Coronary artery (tissue), 2 donors: ENCODE results near the gene KIF14.
"Not testable (repeated sequence)": the region's sequence is repeated elsewhere in the genome, so short reads cannot be mapped to it uniquely, and the experiment has no call there.

Experiments used
- DNase-seq: peaks from one replicate; pipeline ENCODE4 v3.0.0-alpha.2; 2017; ENCODE audit warnings: low spot score
- H3K27ac ChIP-seq, 2 donors: fragments of 200-600 bp; sonication (generic); one replicate each; pipeline ENCODE4 v1.5.1; 2016 to 2019
- H3K4me3 ChIP-seq: fragments of 200-600 bp; sonication (generic); 2 replicates; pipeline ENCODE4 v1.5.1; 2016; ENCODE audit warnings: mild to moderate bottlenecking, moderate library complexity
- TF ChIP-seq, protein P1 (sequence below): fragments of 200-600 bp; sonication (generic); IDR thresholded peaks from one replicate; pipeline ENCODE4 v1.5.1; 2019; ENCODE audit warnings: antibody characterized with exemption

The KIF14 gene

DNA sequence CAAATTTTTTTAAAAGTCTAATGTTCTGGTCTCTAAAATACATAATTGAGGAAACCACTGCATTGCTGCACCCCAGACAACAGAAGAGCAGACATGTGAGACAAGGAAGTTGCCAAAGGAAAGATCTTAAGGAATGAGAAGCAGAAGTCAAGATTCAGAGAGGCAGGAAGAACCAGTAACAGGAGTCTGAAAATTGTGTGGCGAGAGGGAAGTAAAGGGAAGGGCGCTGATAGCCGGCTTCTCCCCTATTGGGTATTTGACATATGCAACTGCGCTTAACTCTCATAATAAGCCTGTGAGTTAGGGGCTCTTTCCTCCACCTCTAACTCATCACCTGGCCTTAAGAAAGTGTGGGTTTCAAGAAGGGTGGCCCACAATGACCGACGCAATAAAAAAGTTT is 21.9 kb upstream of the KIF14 start:
- no peak for DNase-seq
- H3K27ac ChIP-seq: no peak overlapping the region
- no peak overlapping the region for H3K4me3 ChIP-seq
- TF ChIP-seq, protein P1, sequence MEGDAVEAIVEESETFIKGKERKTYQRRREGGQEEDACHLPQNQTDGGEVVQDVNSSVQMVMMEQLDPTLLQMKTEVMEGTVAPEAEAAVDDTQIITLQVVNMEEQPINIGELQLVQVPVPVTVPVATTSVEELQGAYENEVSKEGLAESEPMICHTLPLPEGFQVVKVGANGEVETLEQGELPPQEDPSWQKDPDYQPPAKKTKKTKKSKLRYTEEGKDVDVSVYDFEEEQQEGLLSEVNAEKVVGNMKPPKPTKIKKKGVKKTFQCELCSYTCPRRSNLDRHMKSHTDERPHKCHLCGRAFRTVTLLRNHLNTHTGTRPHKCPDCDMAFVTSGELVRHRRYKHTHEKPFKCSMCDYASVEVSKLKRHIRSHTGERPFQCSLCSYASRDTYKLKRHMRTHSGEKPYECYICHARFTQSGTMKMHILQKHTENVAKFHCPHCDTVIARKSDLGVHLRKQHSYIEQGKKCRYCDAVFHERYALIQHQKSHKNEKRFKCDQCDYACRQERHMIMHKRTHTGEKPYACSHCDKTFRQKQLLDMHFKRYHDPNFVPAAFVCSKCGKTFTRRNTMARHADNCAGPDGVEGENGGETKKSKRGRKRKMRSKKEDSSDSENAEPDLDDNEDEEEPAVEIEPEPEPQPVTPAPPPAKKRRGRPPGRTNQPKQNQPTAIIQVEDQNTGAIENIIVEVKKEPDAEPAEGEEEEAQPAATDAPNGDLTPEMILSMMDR: no peak

DNA sequence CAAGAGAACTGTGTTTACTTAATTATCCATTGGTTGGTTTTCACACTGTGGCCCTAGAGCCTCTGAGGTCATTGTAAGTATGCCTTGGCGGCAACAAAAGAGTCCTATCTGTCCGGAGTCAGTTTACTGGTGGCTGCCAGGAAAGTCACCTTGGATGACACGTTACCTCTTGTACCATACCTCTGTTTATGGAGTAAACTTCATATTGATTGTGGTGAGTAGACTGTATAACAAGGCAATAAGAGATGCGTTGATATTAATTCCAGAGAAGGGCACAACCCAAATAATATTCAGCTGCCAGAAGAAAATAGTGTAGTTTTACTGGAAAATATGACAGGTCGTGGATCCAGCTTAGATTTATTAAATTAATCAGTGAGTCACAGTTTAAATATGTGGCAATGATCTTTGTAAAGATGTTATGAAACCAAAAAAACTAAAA is 20.4 kb upstream of the KIF14 start:
- no peak for DNase-seq
- H3K27ac ChIP-seq: no peak overlapping the region
- TF ChIP-seq, protein P1: no peak
- H3K4me3 ChIP-seq: no peak overlapping the region

DNA sequence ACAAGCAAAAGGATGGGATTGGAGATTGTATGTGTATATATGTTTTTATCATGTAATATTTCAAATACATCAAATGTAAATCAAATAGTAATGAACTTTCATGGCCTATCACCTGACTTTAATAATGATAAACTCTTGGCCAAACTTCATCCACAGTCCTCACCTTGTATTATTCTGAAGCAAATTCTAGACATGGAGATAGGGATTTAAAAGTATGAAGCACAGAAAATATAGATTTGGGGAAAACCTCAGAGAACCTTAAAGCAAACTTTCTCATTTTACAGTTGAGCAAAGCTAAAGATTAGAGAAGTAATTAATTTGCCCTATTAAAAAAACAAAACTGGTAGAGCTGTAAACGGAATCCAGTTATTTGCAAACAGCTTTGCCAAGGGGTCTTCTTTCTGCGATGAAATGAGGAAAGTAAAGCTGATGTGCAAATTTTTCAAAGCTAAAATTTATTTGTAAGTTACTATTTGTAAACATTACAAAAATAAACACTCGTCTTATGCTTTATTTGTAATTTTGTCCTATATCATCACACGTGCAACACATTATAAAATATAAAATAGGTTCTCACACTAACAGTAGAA is 19.9 kb upstream of the KIF14 start:
- TF ChIP-seq, protein P1: no peak
- H3K27ac ChIP-seq: peak overlapping the region in 1 of 2 donors; percentile 41
- no peak for DNase-seq
- no peak overlapping the region for H3K4me3 ChIP-seq

DNA sequence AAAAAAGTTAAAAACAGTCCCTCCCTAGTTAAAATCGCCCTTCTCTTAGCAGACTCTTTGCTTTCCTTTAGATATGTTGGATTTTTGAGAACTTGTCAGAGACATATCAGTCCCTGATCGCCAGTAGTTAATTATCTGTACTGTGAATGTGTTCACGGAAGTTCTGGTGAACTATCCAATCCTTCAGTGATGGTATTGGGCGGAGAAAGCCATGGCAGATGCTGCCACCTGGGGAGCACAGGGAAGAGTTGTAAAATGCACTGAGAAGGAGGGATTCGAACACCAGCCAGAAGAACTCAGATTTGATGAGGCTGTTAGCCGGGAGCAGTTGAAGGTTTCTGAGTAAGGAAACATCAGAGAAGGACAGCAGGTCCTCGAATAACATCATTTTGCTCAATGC is 17.5 kb upstream of the KIF14 start:
- no peak overlapping the region for H3K27ac ChIP-seq
- TF ChIP-seq, protein P1: no peak
- no peak for DNase-seq

DNA sequence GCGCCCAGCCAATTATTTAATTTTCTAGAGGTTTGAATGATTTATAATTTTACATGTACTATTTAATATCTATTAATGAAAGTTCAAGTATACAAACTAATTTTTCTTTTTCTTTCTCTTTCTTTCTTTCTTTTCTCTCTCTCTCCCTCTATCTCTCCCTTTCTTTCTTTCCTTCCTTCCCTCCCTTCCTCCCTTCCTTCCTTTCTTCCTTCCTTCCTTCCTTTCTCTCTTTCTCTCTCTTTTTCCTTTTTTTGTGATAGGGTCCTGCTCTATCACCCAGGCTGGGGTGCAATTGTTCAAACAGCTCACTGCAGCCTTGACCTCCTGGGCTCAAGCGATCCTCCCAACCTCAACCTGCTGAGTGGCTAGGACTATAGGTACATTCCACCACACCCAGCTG is 16.1 kb upstream of the KIF14 start:
- Histone ChIP-seq H3K27ac (no peak overlapping the region), H3K4me3 (no peak overlapping the region)
- no peak for DNase-seq
- TF ChIP-seq, protein P1: no peak

More for the DNA sequence above, 17.5 kb upstream of the KIF14 start:
- H3K4me3 ChIP-seq: no peak overlapping the region

DNA sequence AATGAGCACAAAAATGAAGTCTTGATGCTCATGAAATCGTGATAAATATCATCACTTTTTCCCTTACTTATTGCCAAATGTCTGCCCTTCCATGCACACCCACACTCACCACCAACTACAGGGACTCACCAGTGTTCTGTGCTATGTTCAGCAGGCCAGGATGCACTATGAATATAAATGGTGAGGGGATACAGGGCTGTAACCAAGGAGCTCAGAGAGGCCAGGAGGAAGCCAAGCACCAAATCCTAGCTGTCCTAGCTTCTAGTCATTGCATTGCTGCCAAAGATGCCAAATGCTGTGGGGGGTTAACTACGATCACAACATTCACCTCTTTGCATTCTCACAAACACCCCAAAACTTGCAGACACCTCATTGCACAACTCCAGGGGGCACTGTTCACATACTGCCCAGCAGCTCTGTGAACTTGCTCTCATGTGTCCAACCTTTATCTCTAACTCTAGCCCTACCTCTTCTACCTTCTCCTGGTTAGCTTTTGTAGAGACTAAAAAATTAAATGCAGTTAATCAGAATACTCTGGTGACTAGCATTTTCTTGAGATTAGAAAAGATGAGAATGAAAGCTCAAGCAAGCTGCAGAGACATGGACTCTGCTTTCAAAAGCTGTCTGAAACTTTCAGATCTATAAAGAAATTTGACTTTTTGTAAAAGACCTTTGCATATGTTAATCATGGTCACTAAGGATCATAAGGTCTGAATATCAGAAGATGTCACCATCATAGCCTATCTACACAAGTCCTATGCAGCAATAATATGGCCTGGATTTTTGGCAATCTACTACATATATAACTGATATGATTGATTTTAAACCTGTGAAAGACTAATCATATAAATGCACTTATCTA is 13.9 kb upstream of the KIF14 start:
- no peak overlapping the region for H3K4me3 ChIP-seq
- DNase-seq: no peak
- TF ChIP-seq, protein P1: no peak
- no peak overlapping the region for H3K27ac ChIP-seq

DNA sequence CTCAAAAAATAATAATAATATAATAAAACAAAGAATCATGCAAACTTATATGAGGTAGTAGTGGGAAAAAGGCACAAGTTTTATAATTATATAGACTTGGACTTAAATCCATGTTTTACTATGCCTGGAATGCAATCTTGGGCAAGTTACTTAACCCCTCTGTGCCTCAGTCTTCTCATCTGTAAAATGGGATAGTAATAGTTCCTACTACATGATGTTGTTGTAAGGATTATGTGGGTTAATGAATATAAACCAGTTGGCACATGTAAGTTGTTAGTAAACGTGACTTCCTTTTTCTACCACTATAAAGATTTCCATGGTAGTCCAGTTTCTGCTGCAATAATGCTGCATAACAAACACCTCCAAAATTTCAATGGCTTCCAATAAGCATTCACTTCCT is 10.8 kb upstream of the KIF14 start:
- DNase-seq: no peak
- Histone ChIP-seq H3K4me3 (no peak overlapping the region), H3K27ac (no peak overlapping the region)
- TF ChIP-seq, protein P1: no peak

DNA sequence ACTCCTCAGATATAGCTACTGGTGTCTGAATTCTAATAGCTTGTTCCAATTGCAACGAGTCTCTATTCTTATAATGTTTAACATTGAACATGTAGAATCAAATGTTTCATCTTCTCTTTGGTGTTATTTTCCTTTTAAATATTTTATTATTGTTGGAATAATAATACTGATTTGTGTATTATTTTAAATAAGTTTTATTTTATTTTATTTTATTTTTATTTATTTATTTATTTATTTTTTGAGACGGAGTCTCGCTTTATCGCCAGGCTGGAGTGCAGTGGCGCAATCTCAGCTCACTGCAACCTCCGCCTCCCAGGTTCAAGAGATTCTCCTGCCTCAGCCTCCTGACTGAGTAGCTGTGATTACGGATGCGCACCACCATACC is 10.0 kb upstream of the KIF14 start:
- not testable (repeated sequence) for H3K27ac ChIP-seq, DNase-seq, H3K4me3 ChIP-seq
